PC-9 (cell line): Measurements from ENCODE around the gene TMEM39B. TPM values are rescaled to one million over a fixed set of nuclear protein-coding genes. Genes with fewer than 3 reads are reported as not detected.

ENCODE experiments used
- BruUV-seq: library from RNA; stranded (reverse); fragments of 400-500 nt; replicated peaks from 2 replicates; lab custom pipeline; 2021; lab: Mats Ljungman, UMichigan
- CTCF ChIA-PET: fragments of 300-600 bp; sonication (Branson Sonifier 250); formaldehyde crosslinking; loops from one replicate; lab custom pipeline; 2022; ENCODE audit warnings: antibody characterized with exemption; lab: Charles Lee
- POLR2A ChIA-PET: fragments of 300-600 bp; sonication (Branson Sonifier 250); formaldehyde crosslinking; loops from one replicate; lab custom pipeline; 2022; ENCODE audit warnings: antibody characterized with exemption; ENCODE audit not compliant: unreplicated experiment; lab: Charles Lee
- DNase-seq, 2 experiments: peaks; one replicate each; pipeline versions ENCODE4 v3.0.0 to v3.0.0-alpha.2; 2015 to 2022; ENCODE audit warnings: mixed read lengths in 1 of 2
- H2AFZ ChIP-seq: fragments of 200-600 bp; sonication (generic); 2 replicates; pipeline ENCODE4 v1.8.1; 2017; ENCODE audit warnings: antibody characterized with exemption
- H3F3A ChIP-seq: fragments of 200-600 bp; sonication (generic); 2 replicates; pipeline ENCODE4 v1.8.1; 2017; ENCODE audit warnings: antibody characterized with exemption, mild to moderate bottlenecking, low read depth; ENCODE audit not compliant: insufficient read depth
- H3K27ac ChIP-seq: fragments of 200-600 bp; sonication (generic); 2 replicates; pipeline ENCODE4 v1.6.1; 2016; ENCODE audit warnings: mixed run types
- H3K27me3 ChIP-seq: fragments of 200-600 bp; sonication (generic); 2 replicates; pipeline ENCODE4 v1.6.1; 2016; ENCODE audit warnings: low read depth, mixed run types; ENCODE audit not compliant: insufficient read depth
- H3K36me3 ChIP-seq: fragments of 200-600 bp; sonication (generic); 2 replicates; pipeline ENCODE4 v1.6.1; 2016; ENCODE audit warnings: low read depth, mixed run types
- H3K4me1 ChIP-seq: fragments of 200-600 bp; sonication (generic); replicated peaks from 2 replicates; pipeline ENCODE4 v1.6.1; 2016; ENCODE audit warnings: mixed run types; ENCODE audit not compliant: insufficient read depth
- H3K4me2 ChIP-seq: fragments of 200-600 bp; sonication (generic); 2 replicates; pipeline ENCODE4 v1.6.1; 2017; ENCODE audit warnings: mixed run types
- H3K4me3 ChIP-seq: fragments of 200-600 bp; sonication (generic); 2 replicates; pipeline ENCODE4 v1.6.1; 2016; ENCODE audit warnings: mixed run types
- H3K79me2 ChIP-seq: fragments of 200-600 bp; sonication (generic); 2 replicates; pipeline ENCODE4 v1.6.1; 2017; ENCODE audit warnings: low read depth, mixed run types
- H3K9me2 ChIP-seq: fragments of 200-600 bp; sonication (generic); 2 replicates; pipeline ENCODE4 v1.8.1; 2017; ENCODE audit warnings: mild to moderate bottlenecking; ENCODE audit not compliant: insufficient read depth
- H3K9me3 ChIP-seq: fragments of 200-600 bp; sonication (generic); 2 replicates; pipeline ENCODE4 v1.8.1; 2016; ENCODE audit warnings: low read depth; ENCODE audit not compliant: insufficient read depth
- H4K20me1 ChIP-seq: fragments of 200-600 bp; sonication (generic); 2 replicates; pipeline ENCODE4 v1.8.1; 2017; ENCODE audit not compliant: insufficient read depth
- EZH2 ChIP-seq: fragments of 200-600 bp; sonication (generic); IDR thresholded peaks from 2 replicates; pipeline ENCODE4 v1.8.0; 2017; ENCODE audit warnings: antibody characterized with exemption, low read depth
- intact Hi-C: fragments of 100-400 bp; cut with micrococcal nuclease; formaldehyde crosslinking; loops from one replicate; pipeline ENCODE4 v1.10.0; 2022; ENCODE audit not compliant: unreplicated experiment
- total RNA-seq: library from RNA; stranded (reverse); gene quantifications from 2 replicates; pipeline ENCODE4 v1.2.3, GENCODE V29; 2021
- TF ChIP-seq, protein P1 (sequence below): fragments of 200-600 bp; sonication (generic); conservative IDR thresholded peaks from 2 replicates; pipeline ENCODE4 v1.6.1; 2017; ENCODE audit warnings: mixed run types, antibody characterized with exemption, mild to moderate bottlenecking, moderate library complexity

The TMEM39B gene
- total RNA-seq, 1 experiment from 2014 or later: 27.2 TPM

DNA sequence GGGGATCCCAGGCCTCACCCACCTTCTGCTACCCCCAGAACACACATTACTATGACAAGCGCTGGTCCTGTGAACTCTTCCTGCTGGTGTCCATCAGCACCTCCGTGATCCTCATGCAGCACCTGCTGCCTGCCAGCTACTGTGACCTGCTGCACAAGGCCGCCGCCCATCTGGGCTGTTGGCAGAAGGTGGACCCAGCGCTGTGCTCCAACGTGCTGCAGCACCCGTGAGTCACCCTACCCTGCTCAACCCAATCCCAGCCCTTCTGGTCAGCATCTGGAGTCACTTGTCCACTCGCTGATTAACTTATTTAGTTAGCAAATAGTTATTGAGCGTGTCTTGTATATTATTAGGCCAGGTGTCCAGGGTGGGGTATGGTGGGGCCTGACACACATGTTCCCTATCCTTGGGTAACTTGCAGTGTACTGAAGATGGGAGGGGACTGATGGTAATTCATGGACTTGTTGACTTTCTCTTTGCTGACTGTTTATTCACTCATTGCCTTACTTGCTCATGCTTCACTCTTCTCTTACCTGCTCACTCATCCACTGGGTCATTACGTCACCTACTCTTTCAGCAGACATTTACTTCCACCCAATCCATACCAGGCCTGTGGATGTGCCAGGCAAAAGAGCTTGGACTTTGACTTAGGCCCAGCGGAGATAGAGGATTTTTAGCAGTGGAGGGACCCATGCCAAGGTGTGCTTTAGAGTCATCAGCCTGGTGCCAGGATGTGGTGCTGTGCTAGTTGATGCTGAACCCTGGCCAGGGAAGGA is 22.2 kb downstream of the TMEM39B start:
- no peaks in the 10 kb centered on the region for H3K4me1 ChIP-seq
- H3K4me2 ChIP-seq: no peak overlapping the region
- H3F3A ChIP-seq: peaks cover 11% of the 10 kb centered on the region
- H3K9me2 ChIP-seq: no peaks in the 10 kb centered on the region
- H3K79me2 ChIP-seq: no peaks in the 10 kb centered on the region
- H3K9me3 ChIP-seq: no peaks in the 10 kb centered on the region
- no peak for TF ChIP-seq EZH2
- TF ChIP-seq, protein P1, sequence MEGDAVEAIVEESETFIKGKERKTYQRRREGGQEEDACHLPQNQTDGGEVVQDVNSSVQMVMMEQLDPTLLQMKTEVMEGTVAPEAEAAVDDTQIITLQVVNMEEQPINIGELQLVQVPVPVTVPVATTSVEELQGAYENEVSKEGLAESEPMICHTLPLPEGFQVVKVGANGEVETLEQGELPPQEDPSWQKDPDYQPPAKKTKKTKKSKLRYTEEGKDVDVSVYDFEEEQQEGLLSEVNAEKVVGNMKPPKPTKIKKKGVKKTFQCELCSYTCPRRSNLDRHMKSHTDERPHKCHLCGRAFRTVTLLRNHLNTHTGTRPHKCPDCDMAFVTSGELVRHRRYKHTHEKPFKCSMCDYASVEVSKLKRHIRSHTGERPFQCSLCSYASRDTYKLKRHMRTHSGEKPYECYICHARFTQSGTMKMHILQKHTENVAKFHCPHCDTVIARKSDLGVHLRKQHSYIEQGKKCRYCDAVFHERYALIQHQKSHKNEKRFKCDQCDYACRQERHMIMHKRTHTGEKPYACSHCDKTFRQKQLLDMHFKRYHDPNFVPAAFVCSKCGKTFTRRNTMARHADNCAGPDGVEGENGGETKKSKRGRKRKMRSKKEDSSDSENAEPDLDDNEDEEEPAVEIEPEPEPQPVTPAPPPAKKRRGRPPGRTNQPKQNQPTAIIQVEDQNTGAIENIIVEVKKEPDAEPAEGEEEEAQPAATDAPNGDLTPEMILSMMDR: no peak
- no peaks in the 10 kb centered on the region for H4K20me1 ChIP-seq
- POLR2A ChIA-PET: no interaction called here
- intact Hi-C loops: no loop called here
- no TSS peak for BruUV-seq
- H3K27me3 ChIP-seq: no peaks in the 10 kb centered on the region
- CTCF ChIA-PET: no interaction called here
- no peak overlapping the region for H3K4me3 ChIP-seq
- H3K27ac ChIP-seq: no peak overlapping the region
- H3K36me3 ChIP-seq: peaks cover 17% of the 10 kb centered on the region; the same call in 1 of the 2 replicates
- H2AFZ ChIP-seq: no peak overlapping the region
- DNase-seq: peak in 1 of 2 experiments; percentile 42

DNA sequence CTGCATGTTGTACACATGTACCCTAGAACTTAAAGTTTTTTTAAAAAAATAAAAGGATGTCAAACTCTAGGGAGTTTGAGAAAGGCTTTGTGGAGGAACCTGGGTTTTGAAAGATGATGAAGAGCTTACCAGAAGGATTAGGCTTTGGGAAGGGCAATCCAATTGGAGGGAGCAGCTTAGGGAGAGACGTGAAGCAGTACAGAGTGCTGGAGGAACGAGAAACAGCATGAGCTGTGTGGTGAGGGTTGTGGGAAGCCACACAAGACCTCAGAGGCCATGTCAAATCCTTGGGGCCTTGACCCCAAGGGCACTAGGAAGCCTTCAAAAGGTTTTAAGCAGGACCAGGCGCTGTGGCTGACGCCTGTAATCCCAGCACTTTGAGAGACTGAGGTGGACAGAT is 26.7 kb downstream of the TMEM39B start:
- no peaks in the 10 kb centered on the region for H3K27me3 ChIP-seq
- BruUV-seq: no TSS peak
- CTCF ChIA-PET: no interaction called here
- no peak overlapping the region for H3K4me3 ChIP-seq
- TF ChIP-seq, protein P1: no peak
- TF ChIP-seq EZH2: no peak
- H3K27ac ChIP-seq: no peak overlapping the region
- H2AFZ ChIP-seq: no peak overlapping the region
- H3K4me1 ChIP-seq: peaks cover 24% of the 10 kb centered on the region
- H3F3A ChIP-seq: peaks cover 36% of the 10 kb centered on the region
- H3K9me2 ChIP-seq: no peaks in the 10 kb centered on the region
- DNase-seq: no peak
- H3K4me2 ChIP-seq: no peak overlapping the region
- no peaks in the 10 kb centered on the region for H3K79me2 ChIP-seq
- POLR2A ChIA-PET: interaction anchor here (0.6 kb wide), 1 partner anchor 168 kb away, joined by 6 read pairs; no protein-coding TSS in a partner anchor
- intact Hi-C loops: no loop called here
- H3K9me3 ChIP-seq: no peaks in the 10 kb centered on the region
- H3K36me3 ChIP-seq: peaks cover 21% of the 10 kb centered on the region; the same call in 1 of the 2 replicates
- no peaks in the 10 kb centered on the region for H4K20me1 ChIP-seq

DNA sequence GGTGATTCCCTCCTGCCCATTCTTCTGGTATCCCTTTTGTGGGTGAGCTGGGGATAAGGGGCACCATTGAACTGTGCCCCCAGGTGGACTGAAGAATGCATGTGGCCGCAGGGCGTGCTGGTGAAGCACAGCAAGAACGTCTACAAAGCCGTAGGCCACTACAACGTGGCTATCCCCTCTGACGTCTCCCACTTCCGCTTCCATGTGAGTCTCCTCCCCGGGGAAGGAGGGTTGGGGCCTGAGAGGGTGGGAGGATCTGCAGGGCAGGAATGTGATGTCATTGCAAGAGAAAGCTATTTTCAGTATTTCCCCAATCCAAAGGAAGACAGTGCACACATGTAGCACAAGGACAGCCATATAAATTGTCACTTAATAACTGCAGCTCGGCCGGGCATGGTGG is 27.6 kb downstream of the TMEM39B start:
- TF ChIP-seq EZH2: no peak
- TF ChIP-seq, protein P1: no peak
- Histone ChIP-seq H3K9me3 (no peaks in the 10 kb centered on the region), H3F3A (peaks cover 35% of the 10 kb centered on the region), H4K20me1 (no peaks in the 10 kb centered on the region), H3K27me3 (no peaks in the 10 kb centered on the region), H2AFZ (no peak overlapping the region), H3K4me1 (peaks cover 24% of the 10 kb centered on the region), H3K4me2 (peak overlapping the region; percentile 65), H3K9me2 (no peaks in the 10 kb centered on the region), H3K79me2 (no peaks in the 10 kb centered on the region), H3K27ac (peak overlapping the region; percentile 56), H3K4me3 (no peak overlapping the region), H3K36me3 (peaks cover 18% of the 10 kb centered on the region; the same call in 1 of the 2 replicates)
- ChIA-PET POLR2A (no interaction called here), CTCF (no interaction called here)
- intact Hi-C loops: no loop called here
- no peak for DNase-seq
- BruUV-seq: no TSS peak
